ENCODE results near the gene PTPRT.
"Not testable (repeated sequence)": the region's sequence is repeated elsewhere in the genome, so short reads cannot be mapped to it uniquely, and the experiment has no call there.

Gene PTPRT

DNA sequence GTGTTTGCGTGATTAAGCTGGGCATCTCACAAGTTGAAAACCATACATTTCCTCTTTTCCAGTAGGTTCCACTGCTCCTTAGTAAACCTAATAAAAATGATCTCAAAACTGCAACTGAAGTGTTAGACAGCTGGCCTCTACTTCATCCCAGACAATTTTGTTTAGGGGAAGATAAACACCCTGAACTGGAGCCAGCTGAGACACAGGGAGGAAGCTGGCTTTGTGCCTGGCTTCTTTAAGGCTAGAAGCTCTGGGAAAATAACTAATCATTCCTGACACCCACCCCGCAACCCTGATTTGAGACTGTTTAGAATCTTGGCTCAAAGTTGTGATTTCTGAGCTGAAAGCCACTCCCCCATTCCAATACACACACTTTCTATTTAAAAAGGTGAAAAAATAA lies 11.6 kb downstream of the PTPRT start:
- DNase-seq (ENCODE audit: low spot score in 2 of 2): no peak
- H3K4me1 Mint-ChIP-seq: no peaks in the 10 kb centered on the region
- peaks cover 2% of the 10 kb centered on the region for H3K36me3 Mint-ChIP-seq (ENCODE audit: insufficient read depth)
- no peak overlapping the region for H3K4me3 Mint-ChIP-seq
- no peak for ATAC-seq (replicated peaks; ENCODE audit: extremely low read depth, poor library complexity, severe bottlenecking)
- no peak overlapping the region for H3K27ac Mint-ChIP-seq (ENCODE audit: low read depth)
- H3K27me3 Mint-ChIP-seq: peaks cover 15% of the 10 kb centered on the region
- H3K9me3 Mint-ChIP-seq: no peaks in the 10 kb centered on the region

DNA sequence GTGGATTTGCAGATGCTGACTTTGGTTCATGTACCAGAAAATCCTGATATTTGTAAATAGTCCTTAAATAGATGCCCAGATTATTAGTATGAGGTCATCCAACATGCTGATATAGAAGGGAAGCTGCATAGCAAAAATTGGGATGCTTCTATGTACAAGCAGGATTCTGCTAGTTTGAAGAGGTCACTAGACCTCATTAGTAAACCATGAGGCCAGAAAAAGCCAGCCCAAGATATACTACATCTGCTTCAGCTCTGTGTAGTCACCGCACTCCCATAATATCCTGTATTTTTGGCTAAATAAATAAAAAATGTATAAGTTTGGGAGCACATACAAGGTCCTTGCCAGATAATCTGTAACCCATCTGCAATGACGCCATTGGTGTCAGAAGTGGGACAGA lies 13.0 kb downstream of the PTPRT start:
- DNase-seq (ENCODE audit: low spot score in 2 of 2): no peak
- ATAC-seq (replicated peaks; ENCODE audit: extremely low read depth, poor library complexity, severe bottlenecking): no peak
- Mint-ChIP-seq H3K27ac (ENCODE audit: low read depth) (no peak overlapping the region), H3K27me3 (peaks cover 26% of the 10 kb centered on the region), H3K4me1 (no peaks in the 10 kb centered on the region), H3K4me3 (no peak overlapping the region), H3K36me3 (ENCODE audit: insufficient read depth) (peaks cover 2% of the 10 kb centered on the region), H3K9me3 (no peaks in the 10 kb centered on the region)

GRCh38 chr20:43171930-43172329 lies 17.8 kb downstream of the PTPRT start:
- H3K9me3 Mint-ChIP-seq: no peaks in the 10 kb centered on the region
- H3K4me1 Mint-ChIP-seq: no peaks in the 10 kb centered on the region
- no peak overlapping the region for H3K27ac Mint-ChIP-seq (ENCODE audit: low read depth)
- no peak overlapping the region for H3K4me3 Mint-ChIP-seq
- DNase-seq (ENCODE audit: low spot score in 2 of 2) (no peak), ATAC-seq (replicated peaks; ENCODE audit: extremely low read depth, poor library complexity, severe bottlenecking) (no peak)
- H3K27me3 Mint-ChIP-seq: peaks cover 17% of the 10 kb centered on the region
- no peaks in the 10 kb centered on the region for H3K36me3 Mint-ChIP-seq (ENCODE audit: insufficient read depth)

GRCh38 chr20:43170771-43171170 lies 18.9 kb downstream of the PTPRT start:
- no peak for DNase-seq (ENCODE audit: low spot score in 2 of 2)

DNA sequence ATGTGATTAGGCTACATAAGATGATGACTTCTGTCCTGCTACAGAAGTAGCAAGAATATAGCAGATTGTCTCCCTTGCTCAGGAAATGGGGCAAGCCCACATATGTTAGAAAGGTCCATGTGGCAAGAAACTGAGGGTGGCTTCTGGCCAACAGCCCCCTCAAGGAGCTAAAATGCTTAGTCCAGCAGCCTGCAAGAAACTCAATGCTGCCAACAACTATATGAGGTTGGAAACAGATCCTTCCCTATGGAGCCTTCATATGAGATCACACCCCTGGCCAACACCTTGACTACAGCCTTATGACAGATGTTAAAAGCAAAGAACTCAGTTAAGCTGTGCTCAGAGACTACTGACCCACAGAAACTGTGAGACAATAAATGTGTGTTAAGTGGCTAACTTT lies 22.1 kb downstream of the PTPRT start:
- no peak for ATAC-seq (replicated peaks; ENCODE audit: extremely low read depth, poor library complexity, severe bottlenecking)
- Mint-ChIP-seq H3K4me3 (no peak overlapping the region), H3K27ac (ENCODE audit: low read depth) (no peak overlapping the region), H3K4me1 (no peaks in the 10 kb centered on the region), H3K27me3 (peaks cover 16% of the 10 kb centered on the region), H3K9me3 (peaks cover 5% of the 10 kb centered on the region), H3K36me3 (ENCODE audit: insufficient read depth) (no peaks in the 10 kb centered on the region)
- DNase-seq (ENCODE audit: low spot score in 2 of 2): no peak

More at GRCh38 chr20:43170771-43171170, 18.9 kb downstream of the PTPRT start:
- H3K4me1 Mint-ChIP-seq: no peaks in the 10 kb centered on the region
- no peak overlapping the region for H3K4me3 Mint-ChIP-seq
- peaks cover 20% of the 10 kb centered on the region for H3K27me3 Mint-ChIP-seq
- no peak for ATAC-seq (replicated peaks; ENCODE audit: extremely low read depth, poor library complexity, severe bottlenecking)
- no peak overlapping the region for H3K27ac Mint-ChIP-seq (ENCODE audit: low read depth)
- H3K9me3 Mint-ChIP-seq: no peaks in the 10 kb centered on the region
- no peaks in the 10 kb centered on the region for H3K36me3 Mint-ChIP-seq (ENCODE audit: insufficient read depth)

DNA sequence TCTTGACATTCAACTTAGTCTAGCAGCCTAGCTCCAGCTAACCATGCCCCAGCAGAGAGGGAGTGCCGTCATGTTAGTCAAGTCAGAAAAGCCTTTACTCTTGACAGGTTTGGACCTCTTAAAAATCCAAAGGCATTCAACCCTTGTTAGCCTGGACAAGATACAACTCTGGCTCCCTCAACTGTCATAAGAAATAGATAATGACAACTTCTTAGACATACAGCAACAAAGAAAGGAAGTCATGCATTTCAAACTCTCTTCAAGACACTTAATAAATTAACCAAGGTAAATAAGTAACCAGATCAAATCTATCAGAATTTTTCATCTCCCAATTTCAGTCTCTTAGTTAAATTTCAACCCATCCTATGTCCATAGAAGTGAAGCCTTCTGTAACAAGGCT lies 22.7 kb downstream of the PTPRT start:
- Mint-ChIP-seq H3K9me3 (peaks cover 5% of the 10 kb centered on the region), H3K36me3 (ENCODE audit: insufficient read depth) (no peaks in the 10 kb centered on the region), H3K27me3 (peaks cover 10% of the 10 kb centered on the region), H3K4me3 (no peak overlapping the region), H3K27ac (ENCODE audit: low read depth) (no peak overlapping the region), H3K4me1 (no peaks in the 10 kb centered on the region)
- no peak for DNase-seq (ENCODE audit: low spot score in 2 of 2)
- ATAC-seq (replicated peaks; ENCODE audit: extremely low read depth, poor library complexity, severe bottlenecking): no peak

DNA sequence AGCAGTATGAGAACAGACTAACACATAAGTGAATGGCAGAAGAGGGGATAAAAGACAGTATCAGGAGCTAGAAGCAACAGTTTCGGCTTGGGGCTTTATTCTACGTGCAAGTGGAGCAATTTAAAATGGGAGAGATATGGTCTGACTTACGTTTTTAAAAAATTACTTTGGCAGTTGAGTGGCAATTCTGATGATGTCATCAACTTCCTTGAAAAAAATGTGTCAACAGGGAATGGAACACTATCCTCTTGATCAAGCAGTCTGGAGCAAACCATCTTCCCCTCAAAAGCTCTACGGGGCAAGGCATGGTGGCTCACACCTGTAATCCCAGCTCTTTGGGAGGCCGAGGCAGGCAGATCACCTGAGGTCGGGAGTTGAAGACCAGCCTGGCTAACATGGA lies 24.1 kb downstream of the PTPRT start:
- Mint-ChIP-seq H3K27me3 (peaks cover 9% of the 10 kb centered on the region), H3K4me1 (no peaks in the 10 kb centered on the region), H3K4me3 (no peak overlapping the region), H3K27ac (ENCODE audit: low read depth) (no peak overlapping the region), H3K36me3 (ENCODE audit: insufficient read depth) (no peaks in the 10 kb centered on the region), H3K9me3 (peaks cover 5% of the 10 kb centered on the region)
- ATAC-seq (replicated peaks; ENCODE audit: extremely low read depth, poor library complexity, severe bottlenecking): no peak
- DNase-seq (ENCODE audit: low spot score in 2 of 2): no peak

DNA sequence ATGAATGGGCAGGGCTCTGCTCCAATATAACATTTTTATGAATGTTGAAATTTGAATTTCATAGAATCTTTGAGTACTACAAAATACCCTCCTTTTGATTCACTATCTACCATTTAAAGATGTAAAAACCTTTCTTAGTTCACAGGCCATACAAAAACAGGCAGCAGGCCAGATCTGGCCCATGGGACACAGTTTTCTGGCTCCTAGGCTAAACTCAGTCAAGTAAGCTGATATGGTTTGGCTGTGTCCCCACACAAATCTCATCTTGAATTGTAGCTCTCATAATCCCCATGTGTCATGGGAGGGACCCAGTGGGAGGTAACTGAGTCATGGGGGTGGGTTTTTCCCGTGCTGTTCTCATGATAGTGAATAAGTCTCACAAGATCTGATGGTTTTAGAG lies 25.0 kb downstream of the PTPRT start:
- H3K27ac Mint-ChIP-seq (ENCODE audit: low read depth); DNase-seq (ENCODE audit: low spot score in 2 of 2); H3K9me3 Mint-ChIP-seq; H3K4me3 Mint-ChIP-seq; H3K27me3 Mint-ChIP-seq; ATAC-seq (replicated peaks; ENCODE audit: extremely low read depth, poor library complexity, severe bottlenecking); H3K36me3 Mint-ChIP-seq (ENCODE audit: insufficient read depth); H3K4me1 Mint-ChIP-seq: not testable (repeated sequence)

DNA sequence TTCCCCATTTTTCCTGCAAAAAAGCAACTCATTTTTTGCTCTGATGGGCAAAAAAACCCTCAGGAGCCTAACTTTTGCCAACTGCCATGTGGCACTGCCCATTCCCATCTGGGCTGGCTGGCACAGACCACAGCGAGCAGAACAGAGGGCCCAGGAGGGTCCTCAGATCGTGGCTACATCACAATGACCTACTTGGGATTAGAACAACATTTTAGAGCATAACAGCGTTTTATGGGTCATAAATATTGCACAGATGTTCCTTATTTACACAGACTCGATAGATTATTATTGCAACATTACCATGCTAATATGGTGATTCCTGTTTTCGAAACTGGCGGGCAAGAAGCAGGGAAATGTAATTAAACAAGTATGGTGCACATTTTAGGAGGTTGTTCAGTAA lies 28.0 kb downstream of the PTPRT start:
- ATAC-seq (replicated peaks; ENCODE audit: extremely low read depth, poor library complexity, severe bottlenecking) (no peak), DNase-seq (ENCODE audit: low spot score in 2 of 2) (no peak)
- Mint-ChIP-seq H3K4me1 (no peaks in the 10 kb centered on the region), H3K4me3 (no peak overlapping the region), H3K36me3 (ENCODE audit: insufficient read depth) (no peaks in the 10 kb centered on the region), H3K9me3 (peaks cover 13% of the 10 kb centered on the region), H3K27me3 (peaks cover 19% of the 10 kb centered on the region), H3K27ac (ENCODE audit: low read depth) (no peak overlapping the region)

GRCh38 chr20:43160941-43161340 lies 28.8 kb downstream of the PTPRT start:
- Mint-ChIP-seq H3K4me3 (no peak overlapping the region), H3K36me3 (ENCODE audit: insufficient read depth) (no peaks in the 10 kb centered on the region), H3K27ac (ENCODE audit: low read depth) (no peak overlapping the region), H3K9me3 (peaks cover 13% of the 10 kb centered on the region), H3K4me1 (no peaks in the 10 kb centered on the region), H3K27me3 (peaks cover 11% of the 10 kb centered on the region)
- DNase-seq (ENCODE audit: low spot score in 2 of 2) (no peak), ATAC-seq (replicated peaks; ENCODE audit: extremely low read depth, poor library complexity, severe bottlenecking) (no peak)

DNA sequence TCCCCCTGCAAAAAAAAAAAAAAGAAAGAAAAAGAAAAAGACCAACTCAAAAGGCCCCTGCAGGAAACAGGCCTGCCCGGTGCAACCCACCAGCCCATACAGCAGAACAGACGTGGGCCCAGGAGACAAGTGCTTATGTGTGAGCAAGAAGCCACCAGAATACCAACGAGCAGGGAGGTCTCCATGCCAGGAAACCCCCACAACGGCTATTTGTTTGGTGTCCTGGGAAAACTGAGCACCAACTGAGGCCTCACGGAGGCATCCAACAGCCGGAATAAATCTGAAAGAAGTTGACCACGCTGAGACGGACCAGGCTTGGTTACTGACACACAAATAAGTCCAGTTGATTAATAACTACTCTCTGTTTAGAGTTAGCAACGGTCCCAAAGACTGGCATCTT lies 29.7 kb downstream of the PTPRT start:
- no peak for DNase-seq (ENCODE audit: low spot score in 2 of 2)
- no peaks in the 10 kb centered on the region for H3K36me3 Mint-ChIP-seq (ENCODE audit: insufficient read depth)
- peaks cover 8% of the 10 kb centered on the region for H3K9me3 Mint-ChIP-seq
- no peak overlapping the region for H3K27ac Mint-ChIP-seq (ENCODE audit: low read depth)
- peaks cover 10% of the 10 kb centered on the region for H3K27me3 Mint-ChIP-seq
- ATAC-seq (replicated peaks; ENCODE audit: extremely low read depth, poor library complexity, severe bottlenecking): no peak
- no peak overlapping the region for H3K4me3 Mint-ChIP-seq
- no peaks in the 10 kb centered on the region for H3K4me1 Mint-ChIP-seq

GRCh38 chr20:43155366-43156100 lies 34.2 kb downstream of the PTPRT start:
- no peak overlapping the region for H3K27ac Mint-ChIP-seq (ENCODE audit: low read depth)

GRCh38 chr20:43151901-43152300 lies 37.8 kb downstream of the PTPRT start:
- Mint-ChIP-seq H3K36me3 (ENCODE audit: insufficient read depth) (no peaks in the 10 kb centered on the region), H3K4me3 (no peak overlapping the region), H3K27ac (ENCODE audit: low read depth) (no peak overlapping the region), H3K27me3 (no peaks in the 10 kb centered on the region), H3K9me3 (peaks cover 5% of the 10 kb centered on the region), H3K4me1 (no peaks in the 10 kb centered on the region)
- no peak for ATAC-seq (replicated peaks; ENCODE audit: extremely low read depth, poor library complexity, severe bottlenecking)
- DNase-seq (ENCODE audit: low spot score in 2 of 2): no peak

More at GRCh38 chr20:43155366-43156100, 34.2 kb downstream of the PTPRT start:
- Mint-ChIP-seq H3K27me3 (peaks cover 10% of the 10 kb centered on the region), H3K36me3 (ENCODE audit: insufficient read depth) (no peaks in the 10 kb centered on the region), H3K9me3 (peaks cover 8% of the 10 kb centered on the region), H3K4me3 (no peak overlapping the region), H3K4me1 (no peaks in the 10 kb centered on the region)
- no peak for DNase-seq (ENCODE audit: low spot score in 2 of 2)
- ATAC-seq (replicated peaks; ENCODE audit: extremely low read depth, poor library complexity, severe bottlenecking): no peak
